Measurements from ENCODE around the gene NFKBIL1.
"Not testable (repeated sequence)": the region's sequence is repeated elsewhere in the genome, so short reads cannot be mapped to it uniquely, and the experiment has no call there.

Gene NFKBIL1

DNA sequence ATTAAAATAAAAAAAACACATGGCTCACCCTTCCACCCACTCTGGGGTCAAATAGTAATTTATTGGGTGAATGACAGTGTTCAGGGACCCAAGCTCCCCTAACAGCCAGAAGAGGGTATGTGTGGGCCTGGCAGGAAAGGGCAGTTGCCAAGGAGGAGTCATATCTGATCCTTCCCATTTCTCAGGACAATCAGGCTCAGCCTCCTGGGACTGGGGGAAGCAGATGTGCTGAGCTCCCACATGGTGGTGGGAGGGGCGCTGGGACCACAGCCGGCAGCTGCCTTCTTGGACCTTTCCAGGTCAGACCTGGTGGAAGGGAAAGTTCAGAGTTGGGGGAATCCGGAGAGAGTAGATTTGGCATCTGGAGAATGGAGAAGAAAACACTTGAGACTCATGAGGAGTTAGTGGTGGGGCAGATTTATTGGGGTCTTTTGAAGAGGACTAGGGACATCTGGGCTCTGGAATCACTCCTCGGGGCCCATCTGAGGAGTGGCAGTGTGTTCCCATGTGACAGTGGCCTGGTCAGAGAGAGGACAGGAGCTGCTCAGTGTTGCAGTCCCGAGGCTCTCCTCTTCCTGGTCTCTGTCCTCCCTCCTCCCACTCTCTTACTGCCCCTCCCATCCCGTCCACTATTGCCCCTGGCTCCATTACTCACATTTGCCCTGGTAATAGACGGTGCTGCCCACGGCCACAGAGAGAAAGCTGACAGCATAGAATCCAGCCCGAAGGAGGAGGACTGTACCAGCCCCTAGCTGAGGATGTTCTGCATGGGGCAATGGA lies 41.7 kb downstream of the NFKBIL1 start:
- Histone ChIP-seq H3K27ac (ENCODE audit: low read length) (no peak overlapping the region), H3K4me3 (ENCODE audit: low read length) (no peak overlapping the region), H3K27me3 (ENCODE audit: insufficient read depth, low read length) (no peaks in the 10 kb centered on the region), H3K36me3 (ENCODE audit: insufficient read depth, low read depth, low read length) (no peaks in the 10 kb centered on the region), H3K9me3 (ENCODE audit: insufficient read depth, low read depth, low read length) (no peaks in the 10 kb centered on the region), H3K4me1 (ENCODE audit: insufficient read depth, low read length) (no peaks in the 10 kb centered on the region), H3K9ac (ENCODE audit: low read depth, low read length) (no peak overlapping the region)

DNA sequence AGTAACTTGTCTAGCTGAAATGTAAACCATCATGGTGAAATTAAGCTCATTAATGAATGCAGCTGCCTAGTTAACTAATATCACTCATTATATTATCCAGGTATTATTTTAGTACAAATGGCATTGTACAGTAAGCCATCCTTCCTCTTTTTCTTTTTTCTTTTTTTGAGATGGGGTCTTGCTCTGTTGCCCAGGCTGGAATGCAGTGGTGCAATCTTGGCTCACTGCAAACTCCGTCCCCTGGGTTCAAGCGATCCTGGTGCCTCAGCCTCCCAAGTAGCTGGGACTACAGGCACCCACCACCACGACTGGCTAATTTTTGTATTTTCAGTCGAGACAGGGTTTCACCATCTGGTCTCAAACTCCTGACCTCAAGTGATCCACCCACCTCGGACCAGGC lies 43.3 kb downstream of the NFKBIL1 start:
- not testable (repeated sequence) for H3K4me1 ChIP-seq (ENCODE audit: insufficient read depth, low read length); H3K36me3 ChIP-seq (ENCODE audit: insufficient read depth, low read depth, low read length); H3K9me3 ChIP-seq (ENCODE audit: insufficient read depth, low read depth, low read length); H3K27me3 ChIP-seq (ENCODE audit: insufficient read depth, low read length); H3K27ac ChIP-seq (ENCODE audit: low read length); H3K4me3 ChIP-seq (ENCODE audit: low read length); H3K9ac ChIP-seq (ENCODE audit: low read depth, low read length)

DNA sequence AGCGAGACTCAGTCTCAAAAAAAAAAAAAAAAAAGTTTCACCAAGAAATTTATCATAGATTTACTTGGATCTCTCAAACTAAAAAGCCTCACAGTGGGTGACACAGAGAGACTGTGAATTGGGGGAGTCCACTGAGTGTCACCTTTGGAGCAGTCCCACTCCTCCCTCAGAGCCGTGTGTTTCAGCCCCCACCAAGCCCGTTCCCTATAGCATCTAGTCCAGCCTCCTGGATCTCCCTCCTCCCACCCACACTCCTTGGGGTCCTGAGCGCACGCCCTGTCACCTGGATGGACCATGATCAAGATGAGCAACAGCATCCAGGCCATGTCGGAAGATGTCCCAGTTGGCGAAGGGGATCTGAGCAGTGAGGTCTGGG lies 45.0 kb downstream of the NFKBIL1 start:
- H3K4me1 ChIP-seq (ENCODE audit: insufficient read depth, low read length) = no peaks in the 10 kb centered on the region
- H3K4me3 ChIP-seq (ENCODE audit: low read length) = no peak overlapping the region
- H3K27ac ChIP-seq (ENCODE audit: low read length) = no peak overlapping the region
- H3K27me3 ChIP-seq (ENCODE audit: insufficient read depth, low read length) = no peaks in the 10 kb centered on the region
- H3K36me3 ChIP-seq (ENCODE audit: insufficient read depth, low read depth, low read length) = no peaks in the 10 kb centered on the region
- H3K9me3 ChIP-seq (ENCODE audit: insufficient read depth, low read depth, low read length) = no peaks in the 10 kb centered on the region
- H3K9ac ChIP-seq (ENCODE audit: low read depth, low read length) = no peak overlapping the region

DNA sequence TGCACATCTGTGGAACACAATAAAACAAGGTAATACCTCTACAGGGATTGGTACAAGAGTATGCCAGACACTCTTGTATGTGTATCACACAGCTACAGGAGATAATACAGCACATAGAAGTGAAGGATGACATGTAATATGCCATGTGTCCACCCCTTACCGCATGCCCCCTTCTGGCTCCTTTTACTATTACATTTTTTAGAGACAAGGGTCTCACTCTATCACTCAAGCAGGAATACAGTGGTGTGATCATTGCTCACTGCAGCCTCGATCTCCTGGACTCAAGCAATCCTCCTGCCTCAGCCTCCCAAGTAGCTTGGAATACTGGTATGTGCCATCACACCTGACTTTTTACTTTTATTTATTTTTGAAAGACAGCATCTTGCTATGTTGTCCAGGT lies 49.6 kb downstream of the NFKBIL1 start:
- H3K9ac ChIP-seq (ENCODE audit: low read depth, low read length) = no peak overlapping the region
- no peaks in the 10 kb centered on the region for H3K9me3 ChIP-seq (ENCODE audit: insufficient read depth, low read depth, low read length)
- no peak overlapping the region for H3K27ac ChIP-seq (ENCODE audit: low read length)
- H3K4me1 ChIP-seq (ENCODE audit: insufficient read depth, low read length) = no peaks in the 10 kb centered on the region
- H3K36me3 ChIP-seq (ENCODE audit: insufficient read depth, low read depth, low read length) = no peaks in the 10 kb centered on the region
- no peak overlapping the region for H3K4me3 ChIP-seq (ENCODE audit: low read length)
- no peaks in the 10 kb centered on the region for H3K27me3 ChIP-seq (ENCODE audit: insufficient read depth, low read length)

DNA sequence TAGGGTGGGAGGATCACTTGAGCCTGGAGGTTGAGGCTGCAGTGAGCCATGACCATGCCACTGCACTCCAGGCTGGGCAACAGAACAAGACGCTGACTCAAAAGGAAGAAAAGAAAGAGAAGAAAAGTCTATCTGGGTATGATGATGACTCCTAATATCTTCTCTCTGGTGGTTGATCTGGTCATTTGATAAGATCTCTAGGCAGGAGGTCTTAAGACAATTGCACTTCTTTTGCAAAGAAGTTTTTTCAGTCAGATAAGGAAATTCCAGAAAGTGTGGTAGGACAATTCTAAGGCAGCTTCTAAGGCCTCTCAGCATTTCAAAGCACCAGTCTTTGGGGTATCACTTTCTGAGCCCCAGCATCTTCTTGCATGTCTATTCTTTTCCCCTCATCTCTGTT lies 59.9 kb downstream of the NFKBIL1 start:
- no peak overlapping the region for H3K4me3 ChIP-seq (ENCODE audit: low read length)
- H3K36me3 ChIP-seq (ENCODE audit: insufficient read depth, low read depth, low read length) = no peaks in the 10 kb centered on the region
- no peak overlapping the region for H3K9ac ChIP-seq (ENCODE audit: low read depth, low read length)
- no peak overlapping the region for H3K27ac ChIP-seq (ENCODE audit: low read length)
- H3K9me3 ChIP-seq (ENCODE audit: insufficient read depth, low read depth, low read length) = no peaks in the 10 kb centered on the region
- no peaks in the 10 kb centered on the region for H3K4me1 ChIP-seq (ENCODE audit: insufficient read depth, low read length)
- no peaks in the 10 kb centered on the region for H3K27me3 ChIP-seq (ENCODE audit: insufficient read depth, low read length)
